Suppressor macrophage treated with lipopolysaccharide for 1 hour (primary cell): ENCODE data around the gene OR52N1.
A peak's percentile ranks its signal among the peaks of the same experiment; 100 is the strongest.

Source experiments
- DNase-seq, 3 donors: peaks; one replicate each; pipeline ENCODE4 v3.0.0-alpha.2; 2020 to 2022

OR52N1 gene

GRCh38 chr11:5791165-5791564, at the start of gene OR52N1:
TSS of gene OR52N1 (minus strand) at chr11:5791265. CDS start at chr11:5788816, 2,449 bp downstream.
- no peak for DNase-seq

- no peak for DNase-seq
Observed at GRCh38 chr11:5837695-5838094, 46.6 kb upstream of the OR52N1 start.

GRCh38 chr11:5833446-5833845, 42.4 kb upstream of the OR52N1 start:
- no peak for DNase-seq

- no peak for DNase-seq
Observed at GRCh38 chr11:5831196-5831829, 40.2 kb upstream of the OR52N1 start.

- DNase-seq, result peak; percentile 14 to 34 (median 17)
Observed at GRCh38 chr11:5818245-5818886, 27.3 kb upstream of the OR52N1 start.

GRCh38 chr11:5815534-5815933, 24.5 kb upstream of the OR52N1 start:
- DNase-seq, result peak; percentile 64 to 84 (median 81)

- DNase-seq, result peak in 2 of 3 donors; percentile 9 to 16
Observed at GRCh38 chr11:5809905-5810795, 19.1 kb upstream of the OR52N1 start.

GRCh38 chr11:5809122-5809519, 18.1 kb upstream of the OR52N1 start:
- peak; percentile 14 to 25 (median 23) for DNase-seq

GRCh38 chr11:5808500-5809121, 17.5 kb upstream of the OR52N1 start, which contains the start of gene OR52N2:
TSS of gene OR52N2 (plus strand) at chr11:5808924. CDS start at chr11:5820336, 11,412 bp downstream.
- peak; percentile 83 to 91 (median 89) for DNase-seq

GRCh38 chr11:5807580-5807979, 16.5 kb upstream of the OR52N1 start:
- no peak for DNase-seq

- no peak for DNase-seq
Observed at GRCh38 chr11:5803982-5804381, 12.9 kb upstream of the OR52N1 start.

- DNase-seq, result no peak
Observed at GRCh38 chr11:5796541-5796940, 5.5 kb upstream of the OR52N1 start.

- no peak for DNase-seq
Observed at GRCh38 chr11:5783255-5783654, 7.8 kb downstream of the OR52N1 start, which contains the start of gene OR52N5. TSS of gene OR52N5 (minus strand) at chr11:5783355. CDS start at chr11:5778634, 4,721 bp downstream.

- DNase-seq, result no peak
Observed at GRCh38 chr11:5767056-5767455, 24.0 kb downstream of the OR52N1 start.

- no peak for DNase-seq
Observed at GRCh38 chr11:5753943-5754342, 37.1 kb downstream of the OR52N1 start, which contains the start of gene OR52N4. TSS of gene OR52N4 (plus strand) at chr11:5754243. CDS start at chr11:5754741, 498 bp downstream.

- DNase-seq, result no peak
Observed at GRCh38 chr11:5749836-5750235, 41.2 kb downstream of the OR52N1 start.

GRCh38 chr11:5746614-5747013, 44.5 kb downstream of the OR52N1 start:
- DNase-seq, result no peak

- no peak for DNase-seq
Observed at GRCh38 chr11:5738431-5738830, 52.6 kb downstream of the OR52N1 start.

GRCh38 chr11:5737670-5738392, 53.2 kb downstream of the OR52N1 start:
- no peak for DNase-seq

GRCh38 chr11:5737091-5737490, 54.0 kb downstream of the OR52N1 start:
- no peak for DNase-seq
